Cardiac fibroblast (primary cell): ENCODE data around the gene GSTA2.
"Not testable (repeated sequence)": the region's sequence is repeated elsewhere in the genome, so short reads cannot be mapped to it uniquely, and the experiment has no call there.

Experiments used
- DNase-seq, 2 donors: peaks; one replicate each; pipeline versions ENCODE4 v3.0.0 to v3.0.0-alpha.2; 2010; ENCODE audit warnings: low read depth in 2 of 2
- H3K4me3 ChIP-seq, 2 donors: replicated peaks in 1 of 2; 1 replicate in 1 of 2; 2 replicates in 1 of 2; pipeline ENCODE4 v1.5.1; 2011; ENCODE audit warnings: low read depth in 2 of 2, low read length in 2 of 2, mild to moderate bottlenecking in 2 of 2, moderate library complexity in 1 of 2
- CTCF ChIP-seq: IDR thresholded peaks from one replicate; pipeline ENCODE4 v1.5.1; 2011; ENCODE audit warnings: low read depth, mild to moderate bottlenecking, low read length, inconsistent platforms

Gene GSTA2

GRCh38 chr6:52763322-52763916 lies at the start of gene GSTA2:
GSTA2 (minus strand) TSS chr6:52763475; CDS start chr6:52757947, 5,528 bp downstream.
- DNase-seq, H3K4me3 ChIP-seq: not testable (repeated sequence)

- DNase-seq, H3K4me3 ChIP-seq: not testable (repeated sequence)
These were observed 46.5 kb upstream of the GSTA2 start for GRCh38 chr6:52809777-52810176.

- TF ChIP-seq CTCF = no peak
- no peak overlapping the region for H3K4me3 ChIP-seq
- DNase-seq = no peak
These were observed 45.4 kb upstream of the GSTA2 start for GRCh38 chr6:52808660-52809059.

GRCh38 chr6:52803668-52804255 lies 40.5 kb upstream of the GSTA2 start, which contains the start of gene GSTA1:
GSTA1 (minus strand) TSS chr6:52803816; CDS start chr6:52799267, 4,549 bp downstream.
- DNase-seq, H3K4me3 ChIP-seq: not testable (repeated sequence)

- no peak for TF ChIP-seq CTCF
- DNase-seq = no peak
- H3K4me3 ChIP-seq = no peak overlapping the region
These were observed 39.5 kb upstream of the GSTA2 start for GRCh38 chr6:52802806-52803205.

- H3K4me3 ChIP-seq = no peak overlapping the region
- no peak for DNase-seq
- no peak for TF ChIP-seq CTCF
These were observed 38.0 kb upstream of the GSTA2 start for GRCh38 chr6:52801188-52801841.

- peak; percentile 39 to 55 for DNase-seq
- not testable (repeated sequence) for H3K4me3 ChIP-seq
These were observed 36.0 kb upstream of the GSTA2 start for GRCh38 chr6:52799272-52799671.

GRCh38 chr6:52794366-52794765 lies 31.1 kb upstream of the GSTA2 start:
- H3K4me3 ChIP-seq, DNase-seq: not testable (repeated sequence)

- DNase-seq = no peak
- no peak overlapping the region for H3K4me3 ChIP-seq
- TF ChIP-seq CTCF = no peak
These were observed 27.6 kb upstream of the GSTA2 start for GRCh38 chr6:52790861-52791260.

- not testable (repeated sequence) for H3K4me3 ChIP-seq
- peak in 1 of 2 donors; percentile 3 for DNase-seq
These were observed 26.4 kb upstream of the GSTA2 start for GRCh38 chr6:52789658-52790057.
